ENCODE results near the gene SYT3. TPM values are rescaled to one million over a fixed set of nuclear protein-coding genes. Genes with fewer than 3 reads are reported as not detected.

Gene SYT3
- total RNA-seq, 2 experiments from 2014 or later, result not detected

DNA sequence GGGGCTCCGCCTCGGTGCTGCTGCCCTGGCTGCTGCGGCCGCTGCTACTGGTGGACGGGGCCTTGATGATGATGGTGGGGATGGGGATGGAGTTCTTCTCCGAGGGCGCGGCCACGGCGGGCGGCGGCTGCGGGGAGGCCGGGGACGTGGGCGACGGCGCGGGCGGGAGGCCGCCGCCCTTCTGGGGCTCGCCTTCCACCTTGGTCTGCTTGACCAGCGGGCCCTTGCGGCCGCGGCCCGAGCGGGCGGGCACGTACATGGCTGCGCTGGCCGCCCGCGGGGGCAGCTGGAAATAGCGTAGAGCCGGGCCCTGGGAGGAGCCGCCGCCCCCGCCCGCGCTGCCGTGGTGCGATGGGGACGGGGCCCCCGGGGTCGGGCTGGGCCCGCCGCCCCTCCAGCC lies 28.7 kb upstream of the SYT3 start:
- Mint-ChIP-seq H3K4me3 (no peak overlapping the region), H3K9me3 (no peaks in the 10 kb centered on the region), H3K4me1 (no peaks in the 10 kb centered on the region), H3K27me3 (peaks cover 38% of the 10 kb centered on the region), H3K36me3 (ENCODE audit: low read depth) (no peaks in the 10 kb centered on the region), H3K27ac (no peak overlapping the region)
- CTCF ChIA-PET, result no interaction called here
- DNase-seq, result no peak
- POLR2A ChIA-PET, result no interaction called here

DNA sequence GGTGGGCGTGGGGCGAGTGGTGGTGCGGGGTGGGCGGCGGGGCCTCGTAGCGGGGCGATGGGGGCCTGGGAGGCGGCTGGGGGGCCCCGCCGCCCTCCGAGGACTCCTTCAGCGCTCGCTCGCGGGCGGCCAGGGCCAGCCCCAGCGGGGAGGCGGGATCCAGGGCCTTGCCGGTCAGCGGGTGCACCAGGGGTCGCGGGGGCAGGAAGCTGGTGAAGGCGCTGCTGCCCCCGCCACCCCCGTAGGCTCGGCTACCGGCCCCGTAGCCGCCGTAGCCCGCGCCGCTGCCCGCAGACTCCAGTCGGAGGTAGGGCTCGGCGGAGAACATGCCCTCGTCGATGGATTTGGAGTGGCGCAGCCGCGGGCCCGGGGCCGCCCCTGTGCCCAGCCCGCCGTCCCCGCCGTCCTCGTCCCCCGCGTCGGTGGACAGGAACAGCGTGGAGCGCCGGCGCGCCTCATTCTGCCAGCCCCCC lies 28.1 kb upstream of the SYT3 start:
- Mint-ChIP-seq H3K27me3 (peaks cover 35% of the 10 kb centered on the region), H3K27ac (no peak overlapping the region), H3K36me3 (ENCODE audit: low read depth) (no peaks in the 10 kb centered on the region), H3K4me3 (no peak overlapping the region), H3K9me3 (no peaks in the 10 kb centered on the region), H3K4me1 (no peaks in the 10 kb centered on the region)
- CTCF ChIA-PET, result no interaction called here
- POLR2A ChIA-PET, result no interaction called here
- no peak for DNase-seq

GRCh38 chr19:50667177-50667758 lies 27.6 kb upstream of the SYT3 start:
- H3K9me3 Mint-ChIP-seq, result no peaks in the 10 kb centered on the region
- no peaks in the 10 kb centered on the region for H3K4me1 Mint-ChIP-seq
- DNase-seq, result no peak
- POLR2A ChIA-PET, result no interaction called here
- peaks cover 35% of the 10 kb centered on the region for H3K27me3 Mint-ChIP-seq
- no peak overlapping the region for H3K4me3 Mint-ChIP-seq
- H3K36me3 Mint-ChIP-seq (ENCODE audit: low read depth), result no peaks in the 10 kb centered on the region
- H3K27ac Mint-ChIP-seq, result no peak overlapping the region
- CTCF ChIA-PET, result no interaction called here

DNA sequence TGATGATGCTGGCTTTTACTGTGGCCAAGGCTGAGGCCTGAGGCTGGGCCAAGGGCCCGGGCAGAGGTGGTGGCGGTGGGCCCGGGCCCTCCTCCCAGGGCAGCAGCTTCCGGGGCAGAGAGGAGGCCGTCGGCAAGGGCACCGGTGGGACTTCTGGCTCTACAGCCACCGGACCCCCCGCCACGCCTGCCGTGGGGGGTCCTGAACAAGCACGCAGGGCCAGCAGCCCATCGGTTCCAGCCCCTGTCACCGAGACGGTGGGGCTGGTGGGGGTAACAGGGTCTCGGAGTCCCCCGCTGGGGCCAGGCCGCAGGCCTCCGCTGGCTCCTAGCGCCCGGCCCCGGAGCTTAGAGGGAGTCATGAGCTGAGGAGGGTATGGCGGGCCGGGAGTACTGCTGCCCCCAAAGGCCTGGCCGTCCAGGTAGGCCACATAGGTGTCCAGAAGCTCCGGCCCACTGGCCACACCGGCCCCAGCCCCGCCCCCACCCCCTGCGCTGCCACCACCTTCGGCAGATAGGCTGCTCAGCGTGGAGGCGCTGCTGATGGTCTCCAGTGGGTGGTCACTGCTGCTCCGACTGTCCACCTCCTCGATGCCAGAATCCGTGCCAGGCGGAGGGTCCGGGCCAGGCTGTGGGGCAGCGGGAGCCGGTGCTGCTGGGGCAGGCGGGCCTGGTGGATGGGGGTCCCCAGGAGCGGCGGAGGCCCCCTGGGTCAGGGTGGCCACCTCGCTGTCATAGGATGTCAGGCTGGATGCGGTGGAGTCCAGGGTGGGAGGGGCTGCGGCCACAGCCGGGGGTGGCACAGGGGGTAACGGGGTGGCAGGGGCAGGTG lies 26.9 kb upstream of the SYT3 start:
- no peak overlapping the region for H3K4me3 Mint-ChIP-seq
- ChIA-PET CTCF (no interaction called here), POLR2A (no interaction called here)
- no peak for DNase-seq
- no peaks in the 10 kb centered on the region for H3K36me3 Mint-ChIP-seq (ENCODE audit: low read depth)
- H3K9me3 Mint-ChIP-seq, result no peaks in the 10 kb centered on the region
- H3K27me3 Mint-ChIP-seq, result peaks cover 32% of the 10 kb centered on the region
- no peaks in the 10 kb centered on the region for H3K4me1 Mint-ChIP-seq
- H3K27ac Mint-ChIP-seq, result no peak overlapping the region

- no peaks in the 10 kb centered on the region for H3K9me3 Mint-ChIP-seq
- H3K4me3 Mint-ChIP-seq, result no peak overlapping the region
- no peak overlapping the region for H3K27ac Mint-ChIP-seq
- H3K36me3 Mint-ChIP-seq (ENCODE audit: low read depth), result no peaks in the 10 kb centered on the region
- CTCF ChIA-PET, result no interaction called here
- DNase-seq, result no peak
- POLR2A ChIA-PET, result no interaction called here
- H3K27me3 Mint-ChIP-seq, result peaks cover 30% of the 10 kb centered on the region
- peaks cover 5% of the 10 kb centered on the region for H3K4me1 Mint-ChIP-seq
Observed at GRCh38 chr19:50664204-50664603, 24.5 kb upstream of the SYT3 start.

DNA sequence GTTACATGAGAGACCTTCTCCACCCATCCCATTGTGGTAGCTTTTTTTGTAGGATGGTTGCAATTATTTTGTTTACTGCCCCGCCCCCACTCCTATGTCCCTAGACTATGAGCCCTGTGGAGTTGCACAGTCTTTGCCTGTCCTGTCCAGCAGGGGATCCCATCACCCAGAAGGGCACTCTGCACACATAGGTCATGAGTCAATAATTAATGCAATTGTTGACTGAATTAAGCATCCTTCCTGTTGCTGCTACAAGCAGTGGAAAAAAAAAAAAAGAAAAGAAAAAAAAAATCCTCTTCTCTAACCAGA lies 23.8 kb upstream of the SYT3 start:
- DNase-seq, result no peak
- Mint-ChIP-seq H3K4me1 (peaks cover 8% of the 10 kb centered on the region), H3K4me3 (no peak overlapping the region), H3K9me3 (peaks cover 1% of the 10 kb centered on the region), H3K27me3 (peaks cover 29% of the 10 kb centered on the region), H3K36me3 (ENCODE audit: low read depth) (no peaks in the 10 kb centered on the region), H3K27ac (no peak overlapping the region)
- ChIA-PET POLR2A (no interaction called here), CTCF (interaction anchor here (0.6 kb wide), 1 partner anchor 275 kb away, joined by 6 read pairs; no protein-coding TSS in a partner anchor)

- no peak overlapping the region for H3K27ac Mint-ChIP-seq
- no peaks in the 10 kb centered on the region for H3K36me3 Mint-ChIP-seq (ENCODE audit: low read depth)
- ChIA-PET CTCF (no interaction called here), POLR2A (no interaction called here)
- DNase-seq, result no peak
- peaks cover 7% of the 10 kb centered on the region for H3K9me3 Mint-ChIP-seq
- peaks cover 35% of the 10 kb centered on the region for H3K27me3 Mint-ChIP-seq
- peaks cover 14% of the 10 kb centered on the region for H3K4me1 Mint-ChIP-seq
- H3K4me3 Mint-ChIP-seq, result no peak overlapping the region
Observed at GRCh38 chr19:50662651-50663481, 23.2 kb upstream of the SYT3 start.

DNA sequence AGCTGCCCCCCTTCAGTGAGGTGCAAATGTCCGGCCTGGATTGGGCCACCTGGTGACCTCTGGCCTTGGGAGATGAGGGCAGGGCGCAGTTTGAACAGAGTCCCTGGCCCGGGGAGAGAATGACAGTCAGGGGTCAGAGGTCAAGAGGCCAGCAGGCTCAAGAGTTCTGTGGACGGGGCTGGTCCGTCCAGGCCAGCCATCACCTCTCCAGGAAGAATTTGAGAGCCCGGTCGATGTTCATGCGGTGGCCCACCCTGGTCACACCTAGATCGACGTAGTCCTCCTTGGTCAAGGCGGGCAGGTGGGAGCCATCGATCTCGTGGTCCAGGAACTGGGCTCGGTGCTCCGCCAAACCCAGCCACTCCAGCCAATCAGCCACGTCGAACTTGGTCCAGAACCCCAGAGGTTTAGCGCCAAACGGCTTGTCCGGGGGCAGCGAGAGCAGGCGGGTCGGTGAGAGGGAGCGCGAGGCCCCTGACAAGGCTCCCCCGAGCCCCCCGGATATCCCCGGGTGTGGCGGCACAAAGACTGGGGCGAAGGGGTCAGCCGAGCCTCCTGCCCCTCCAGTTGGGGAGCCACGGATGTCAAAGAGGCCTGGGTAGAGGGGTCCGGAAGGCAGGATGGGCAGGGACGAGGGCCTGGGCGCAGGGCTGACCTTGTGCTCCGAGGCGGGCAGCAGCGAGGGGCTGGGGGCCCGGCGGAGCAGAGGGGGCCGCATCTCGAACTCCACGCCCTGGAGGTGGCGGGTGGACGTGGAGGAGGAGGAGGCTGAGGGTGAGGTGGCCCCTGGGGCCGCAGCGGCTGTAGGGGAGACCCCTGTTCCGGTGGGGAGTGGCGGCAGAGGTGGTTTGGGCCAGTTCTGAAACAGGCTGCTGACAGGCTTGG lies 22.3 kb upstream of the SYT3 start:
- H3K4me1 Mint-ChIP-seq, result peaks cover 20% of the 10 kb centered on the region
- H3K9me3 Mint-ChIP-seq, result peaks cover 15% of the 10 kb centered on the region
- no peaks in the 10 kb centered on the region for H3K36me3 Mint-ChIP-seq (ENCODE audit: low read depth)
- ChIA-PET POLR2A (no interaction called here), CTCF (no interaction called here)
- DNase-seq, result no peak
- peaks cover 41% of the 10 kb centered on the region for H3K27me3 Mint-ChIP-seq
- no peak overlapping the region for H3K27ac Mint-ChIP-seq
- no peak overlapping the region for H3K4me3 Mint-ChIP-seq

GRCh38 chr19:50661023-50661422 lies 21.3 kb upstream of the SYT3 start:
- no peak for DNase-seq
- Mint-ChIP-seq H3K4me3 (no peak overlapping the region), H3K27ac (no peak overlapping the region), H3K4me1 (peaks cover 20% of the 10 kb centered on the region), H3K36me3 (ENCODE audit: low read depth) (no peaks in the 10 kb centered on the region), H3K27me3 (peaks cover 43% of the 10 kb centered on the region), H3K9me3 (peaks cover 16% of the 10 kb centered on the region)
- ChIA-PET POLR2A (no interaction called here), CTCF (no interaction called here)

GRCh38 chr19:50660088-50660366 lies 20.3 kb upstream of the SYT3 start:
- Mint-ChIP-seq H3K27ac (no peak overlapping the region), H3K4me3 (no peak overlapping the region), H3K27me3 (peaks cover 44% of the 10 kb centered on the region), H3K4me1 (peaks cover 20% of the 10 kb centered on the region), H3K9me3 (peaks cover 16% of the 10 kb centered on the region), H3K36me3 (ENCODE audit: low read depth) (no peaks in the 10 kb centered on the region)
- CTCF ChIA-PET, result interaction anchor here (0.7 kb wide), 1 partner anchor 478 kb away, joined by 4 read pairs; no protein-coding TSS in a partner anchor
- DNase-seq, result no peak
- POLR2A ChIA-PET, result no interaction called here

DNA sequence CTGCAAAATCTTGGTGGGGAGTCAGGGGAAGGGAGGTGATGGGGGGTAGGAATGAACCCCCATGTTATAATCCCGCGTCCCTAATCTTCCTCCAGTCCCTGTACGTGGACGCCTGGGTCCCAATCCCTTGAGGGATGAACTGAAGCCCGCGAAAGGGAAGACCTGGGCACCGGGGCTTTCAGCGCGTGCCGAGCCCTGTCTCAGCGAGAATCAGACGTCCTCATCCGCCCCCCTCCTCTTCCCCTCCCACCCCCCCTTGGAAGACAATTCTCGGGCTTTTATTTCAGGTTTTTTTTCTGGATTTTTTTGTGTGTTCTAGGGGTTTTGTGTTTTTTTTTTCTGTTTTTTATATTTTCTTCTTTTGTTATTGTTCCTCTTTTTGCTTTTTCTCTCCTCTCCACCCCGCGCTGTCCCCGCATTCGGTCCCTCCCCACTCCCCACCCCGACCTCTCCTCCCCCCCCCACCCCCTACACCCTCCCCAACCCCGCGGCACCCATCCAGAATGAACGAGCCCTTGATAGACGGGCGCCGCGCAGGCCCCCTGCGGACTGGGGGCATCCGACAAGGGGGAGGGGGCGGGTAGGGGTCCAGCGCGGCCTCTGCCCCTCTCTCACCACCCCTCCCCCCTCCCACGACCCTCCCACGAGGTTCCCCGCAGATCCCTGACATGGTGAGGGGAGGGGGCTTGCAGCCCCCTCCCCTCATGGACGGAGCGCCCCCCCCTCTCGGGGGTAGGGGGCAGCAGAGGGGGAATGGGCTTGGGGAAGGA lies 19.8 kb upstream of the SYT3 start:
- POLR2A ChIA-PET, result no interaction called here
- peaks cover 16% of the 10 kb centered on the region for H3K9me3 Mint-ChIP-seq
- no peak for DNase-seq
- no peak overlapping the region for H3K4me3 Mint-ChIP-seq
- H3K27me3 Mint-ChIP-seq, result peaks cover 45% of the 10 kb centered on the region
- CTCF ChIA-PET, result no interaction called here
- no peak overlapping the region for H3K27ac Mint-ChIP-seq
- no peaks in the 10 kb centered on the region for H3K36me3 Mint-ChIP-seq (ENCODE audit: low read depth)
- peaks cover 20% of the 10 kb centered on the region for H3K4me1 Mint-ChIP-seq
